Gastrocnemius medialis (tissue), 4 donors: ENCODE measurements around the gene TMEM222.

Source experiments
- CTCF ChIP-seq, 5 experiments: fragments of 450-650 bp in 3 of 5; fragments of 200-600 bp in 2 of 5; sonication (generic) in 2 of 5; IDR thresholded peaks in 4 of 5; conservative IDR thresholded peaks in 1 of 5; 1 replicate in 4 of 5; 2 replicates in 1 of 5; pipeline ENCODE4 v1.5.1; 2016 to 2019; ENCODE audit warnings: antibody characterized with exemption in 5 of 5, mild to moderate bottlenecking in 3 of 5, moderate library complexity in 3 of 5
- POLR2A ChIP-seq, 2 donors: fragments of 450-650 bp; IDR thresholded peaks; one replicate each; pipeline ENCODE4 v1.6.1; 2017; ENCODE audit warnings: antibody characterized with exemption in 2 of 2, mild to moderate bottlenecking in 2 of 2, moderate library complexity in 2 of 2

- TF ChIP-seq CTCF (IDR thresholded peaks at IDR 0.05 in 4 of 5, conservative IDR thresholded peaks at IDR 0.05 in 1 of 5), result no peak
- TF ChIP-seq POLR2A (IDR thresholded peaks at IDR 0.05), result no peak
Observed at GRCh38 chr1:27318136-27318535, 3.8 kb upstream of the TMEM222 start.
